NT2/D1 (cell line): ENCODE results near the gene TAGLN.

Experiments used
- SUZ12 ChIP-seq: IDR thresholded peaks from 2 replicates; pipeline ENCODE4 v1.6.1; 2011; ENCODE audit not compliant: insufficient read length, insufficient read depth; ENCODE audit errors: extremely low read depth
- YY1 ChIP-seq: IDR thresholded peaks from 2 replicates; pipeline ENCODE4 v1.6.1; 2011; ENCODE audit not compliant: insufficient read length, insufficient read depth

GRCh38 chr11:117175781-117176180, 23.4 kb upstream of the TAGLN start:
- TF ChIP-seq SUZ12: no peak
- no peak for TF ChIP-seq YY1
